ENCODE results near the gene KDM4B. TPM values are rescaled to one million over a fixed set of nuclear protein-coding genes. Genes with fewer than 3 reads are reported as not detected.

KDM4B gene
- polyA plus RNA-seq, 12 donors: 14.3 to 29.3 (median 17.2) TPM; not detected in 1

DNA sequence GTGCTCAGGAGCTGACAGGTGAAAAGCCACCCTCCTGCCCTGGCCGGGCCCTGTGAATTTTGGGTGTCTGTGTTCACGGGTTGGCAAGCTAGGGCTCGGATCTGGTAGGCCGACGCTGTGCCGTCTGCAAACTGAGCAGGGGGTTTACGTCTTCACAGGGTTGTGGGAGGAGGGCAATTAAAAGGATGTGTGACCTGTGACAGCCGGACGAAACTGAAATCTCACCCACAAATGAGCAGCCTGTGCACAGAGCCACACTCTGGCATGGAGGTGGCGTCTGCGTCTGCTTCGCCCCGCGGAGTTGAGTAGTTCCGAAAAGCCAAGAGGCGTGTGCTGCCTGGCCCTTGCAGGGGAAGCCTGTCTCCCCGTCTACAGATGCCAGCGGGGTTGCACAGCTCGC is 117.3 kb downstream of the KDM4B start:
- no peak for DNase-seq

- no peak for DNase-seq
Observed at GRCh38 chr19:5086725-5087439, 118.0 kb downstream of the KDM4B start.

- DNase-seq: no peak
Observed at GRCh38 chr19:5089283-5089682, 120.4 kb downstream of the KDM4B start.

DNA sequence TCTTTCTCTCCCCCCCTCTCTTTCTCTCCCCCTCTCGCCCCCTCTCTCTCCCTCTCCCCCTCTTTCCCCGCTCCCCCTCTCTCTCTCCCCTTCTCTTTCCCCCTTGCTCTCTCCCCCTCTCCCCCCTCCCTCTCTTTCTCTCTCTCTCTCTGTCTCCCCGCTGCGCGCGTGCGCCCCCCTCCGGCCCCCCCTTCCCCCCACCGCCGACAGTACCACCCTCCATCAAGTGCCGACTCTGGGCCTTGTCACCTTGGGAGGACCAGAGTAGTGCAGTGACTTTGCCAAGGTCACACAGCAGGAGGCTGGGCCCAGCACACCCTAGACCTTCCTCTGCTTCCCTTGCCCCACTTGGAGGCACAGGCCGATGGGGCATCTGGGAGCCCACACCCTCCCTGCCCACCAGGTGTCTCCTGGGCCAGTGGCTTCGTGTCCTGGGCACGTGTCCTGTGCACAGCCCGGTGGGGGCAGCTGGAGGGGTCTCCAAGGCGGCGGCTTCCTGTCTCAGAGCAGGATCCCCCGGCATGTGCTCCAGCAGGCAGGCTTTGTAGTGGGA is 121.6 kb downstream of the KDM4B start:
- no peak for DNase-seq

GRCh38 chr19:5091018-5091683 is 122.2 kb downstream of the KDM4B start:
- DNase-seq: no peak

GRCh38 chr19:5091684-5092480 is 123.0 kb downstream of the KDM4B start:
- DNase-seq: no peak

GRCh38 chr19:5092481-5092843 is 123.5 kb downstream of the KDM4B start:
- no peak for DNase-seq

GRCh38 chr19:5093297-5093928 is 124.5 kb downstream of the KDM4B start:
- no peak for DNase-seq

GRCh38 chr19:5093948-5094718 is 125.2 kb downstream of the KDM4B start:
- DNase-seq: no peak

DNA sequence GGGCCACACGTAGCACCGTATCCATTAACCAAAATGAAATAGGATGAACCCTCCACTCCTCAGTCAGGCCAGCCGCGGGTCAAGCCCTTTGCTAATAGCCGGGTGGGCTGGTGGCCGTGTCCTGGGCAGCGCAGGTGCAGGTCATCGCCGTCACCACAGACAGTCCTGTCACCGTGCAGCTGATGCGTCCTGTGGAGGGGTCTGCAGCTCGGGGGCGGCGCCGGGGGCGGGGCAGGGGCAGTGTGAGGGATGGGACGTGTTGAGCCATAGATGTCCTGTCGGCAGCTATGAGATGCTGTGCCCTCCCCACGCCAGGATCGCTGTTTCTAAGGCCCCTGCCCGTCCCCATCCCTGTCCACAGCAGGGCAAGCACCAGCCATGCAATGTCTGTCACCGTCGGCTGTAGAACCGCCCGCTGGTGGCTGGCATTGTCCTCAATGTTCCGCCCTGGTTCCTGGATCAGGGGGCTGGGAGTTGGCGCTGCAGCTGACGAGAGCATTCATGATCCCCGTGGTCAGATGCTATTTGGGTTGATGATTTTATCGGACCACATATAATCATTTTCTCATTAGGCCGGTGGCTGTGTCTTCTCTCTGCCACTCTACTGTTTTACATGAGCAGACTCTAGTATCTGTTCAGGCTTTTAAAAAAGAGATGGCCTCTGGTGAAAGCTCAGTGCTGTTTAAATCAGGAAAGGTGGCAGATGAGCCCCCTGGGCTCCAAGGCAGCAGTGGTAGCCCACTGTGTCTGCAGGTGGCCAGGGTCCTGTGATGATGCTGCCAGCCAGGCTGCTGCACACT is 126.1 kb downstream of the KDM4B start:
- DNase-seq: no peak

DNA sequence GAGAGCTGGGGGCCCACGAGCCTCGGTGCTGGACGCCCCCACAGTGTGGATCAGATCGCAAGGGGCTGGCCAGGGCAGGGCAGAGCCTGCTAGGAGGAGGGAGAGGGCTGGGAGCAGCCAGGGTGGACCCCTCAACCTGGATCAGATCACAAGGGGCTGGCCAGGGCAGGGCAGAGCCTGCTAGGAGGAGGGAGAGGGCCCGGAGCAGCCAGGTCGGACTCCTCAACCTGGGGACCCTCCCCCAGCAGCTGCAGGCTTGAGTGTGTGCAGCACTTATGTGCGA is 126.6 kb downstream of the KDM4B start:
- DNase-seq: no peak

DNA sequence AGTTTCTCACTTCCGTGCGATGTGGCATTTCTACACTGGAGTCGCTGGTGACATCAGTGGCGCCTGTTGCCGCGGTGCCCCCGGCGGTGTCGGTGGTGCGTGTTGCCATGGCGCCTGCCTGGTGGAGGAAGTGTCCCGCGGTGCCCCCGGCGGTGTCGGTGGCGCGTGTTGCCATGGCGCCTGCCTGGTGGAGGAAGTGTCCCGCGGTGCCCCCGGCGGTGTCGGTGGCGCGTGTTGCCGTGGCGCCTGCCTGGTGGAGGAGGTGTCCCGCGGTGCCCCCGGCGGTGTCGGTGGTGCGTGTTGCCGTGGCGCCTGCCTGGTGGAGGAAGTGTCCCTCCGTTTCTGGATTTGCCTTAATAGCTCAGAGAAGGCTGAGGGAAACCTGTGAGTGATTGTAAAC is 127.6 kb downstream of the KDM4B start:
- DNase-seq: no peak

GRCh38 chr19:5097331-5097930 is 128.5 kb downstream of the KDM4B start:
- no peak for DNase-seq

DNA sequence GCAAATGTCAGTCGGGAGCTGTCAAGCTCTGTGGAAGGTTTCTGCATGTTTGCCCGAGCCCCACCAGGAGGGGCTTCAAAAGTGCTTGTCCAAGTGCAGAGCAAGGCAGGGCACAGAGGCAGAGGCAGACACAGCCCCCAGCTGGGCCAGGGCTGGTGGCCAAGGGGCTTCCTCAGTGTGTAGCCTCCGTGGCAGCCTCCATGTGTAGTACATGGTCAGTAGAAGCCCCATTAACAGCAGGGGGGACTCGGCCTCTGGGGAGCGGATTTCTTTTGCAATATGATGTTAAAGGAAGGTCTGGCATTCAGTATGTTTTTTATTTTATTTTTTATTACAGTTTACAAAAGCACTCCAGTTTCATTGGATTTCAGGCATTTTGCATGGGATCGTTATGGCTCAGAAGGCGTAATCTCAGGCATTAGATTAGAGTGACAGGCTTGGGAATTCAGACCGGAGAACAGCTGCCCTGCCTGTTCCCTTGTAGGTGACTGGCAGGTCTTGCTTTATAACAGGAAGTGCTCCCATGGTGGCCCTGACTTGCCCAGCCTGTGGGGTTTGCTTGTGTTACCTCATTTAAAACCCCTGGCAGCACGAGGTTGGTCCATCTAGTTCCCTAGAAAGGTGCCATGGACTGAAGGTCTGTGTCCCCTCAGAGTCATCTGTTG is 129.2 kb downstream of the KDM4B start:
- DNase-seq: no peak

DNA sequence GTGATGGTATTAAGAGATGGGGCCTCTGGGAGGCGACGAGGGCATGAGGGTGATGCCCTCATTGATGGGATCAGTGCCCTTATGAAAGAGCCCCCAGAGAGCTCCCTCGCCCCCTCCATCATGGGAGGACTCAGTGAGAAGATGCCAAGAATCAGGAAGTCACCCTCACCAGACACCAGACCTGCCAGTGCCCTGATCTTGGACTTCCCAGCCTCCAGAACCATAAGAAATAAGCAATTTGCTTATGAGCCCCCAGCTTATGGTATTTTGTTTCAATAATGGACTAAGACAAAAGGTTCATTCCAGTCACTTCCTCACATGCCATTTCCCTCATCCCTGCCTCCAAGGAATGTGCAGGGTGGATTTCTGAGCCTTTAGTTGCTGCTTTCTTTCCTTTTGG is 129.7 kb downstream of the KDM4B start:
- no peak for DNase-seq

- no peak for DNase-seq
Observed at GRCh38 chr19:5099701-5100221, 130.8 kb downstream of the KDM4B start.

DNA sequence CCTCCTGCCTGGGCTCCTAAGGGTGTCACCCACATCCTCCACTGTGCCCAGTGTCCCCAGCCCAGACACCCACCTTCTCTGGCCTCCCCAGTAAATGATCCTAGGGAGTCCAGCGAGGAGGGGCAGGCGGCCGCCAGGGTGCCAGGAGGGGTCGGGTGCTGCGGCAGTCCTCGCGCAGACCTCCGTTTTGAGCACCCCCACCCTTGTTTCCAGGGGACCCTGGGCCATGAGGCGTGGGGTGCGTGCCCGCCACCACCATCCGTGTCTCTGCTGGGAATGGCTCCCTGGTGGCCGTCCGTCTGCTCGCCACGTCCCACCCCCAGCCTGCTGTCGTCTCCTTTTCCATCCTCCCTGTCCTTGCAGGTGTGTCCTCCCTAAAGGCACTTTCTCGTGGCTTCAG is 133.0 kb downstream of the KDM4B start:
- DNase-seq: no peak

- DNase-seq: no peak
Observed at GRCh38 chr19:5102520-5102919, 133.6 kb downstream of the KDM4B start.

DNA sequence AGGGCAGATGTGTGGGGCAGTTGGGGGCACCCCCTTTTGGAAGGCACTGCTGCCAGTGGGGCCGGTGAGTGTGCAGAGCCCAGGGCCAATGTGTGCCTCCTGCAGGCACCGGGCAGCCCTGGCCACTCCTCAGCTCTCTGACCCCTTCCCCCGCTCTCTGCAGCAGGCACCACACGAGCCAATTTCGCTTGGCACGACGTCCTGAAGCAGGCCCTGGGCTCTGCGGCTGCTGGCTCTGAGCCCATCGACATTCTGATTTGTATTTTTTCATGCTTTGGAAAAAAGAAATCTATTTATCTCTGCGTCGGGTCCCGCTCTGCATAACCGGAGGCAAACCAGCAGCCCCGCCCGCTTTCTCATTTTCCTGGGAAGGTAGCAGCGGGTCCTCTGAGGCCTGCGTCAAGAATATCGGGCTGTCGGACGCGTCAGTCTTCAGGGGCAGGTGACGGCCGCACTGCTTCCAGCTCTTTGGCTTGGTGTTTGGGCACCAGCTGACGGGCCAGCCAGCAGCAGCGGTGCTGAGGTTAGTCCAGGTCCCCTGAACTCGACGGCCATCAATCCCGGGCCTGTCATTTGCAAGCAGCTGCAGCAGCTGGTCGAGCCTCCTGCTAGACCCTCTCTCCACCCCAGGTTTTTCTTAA is 134.3 kb downstream of the KDM4B start:
- no peak for DNase-seq

All from muscle of arm (tissue), 12 donors.